GM12801 (cell line): ENCODE results near the gene CPTP.

ENCODE experiments used
- CTCF ChIP-seq: IDR thresholded peaks from one replicate; pipeline ENCODE4 v1.5.1; 2011; ENCODE audit warnings: control low read depth; ENCODE audit not compliant: insufficient read length; ENCODE audit errors: extremely low read depth

The CPTP gene

GRCh38 chr1:1282998-1283397, 41.6 kb upstream of the CPTP start:
- no peak for TF ChIP-seq CTCF

- TF ChIP-seq CTCF: no peak
Observed at GRCh38 chr1:1283821-1284220, 40.8 kb upstream of the CPTP start.

- no peak for TF ChIP-seq CTCF
Observed at GRCh38 chr1:1284221-1285101, 40.1 kb upstream of the CPTP start.

- TF ChIP-seq CTCF: no peak
Observed at GRCh38 chr1:1285102-1285571, 39.5 kb upstream of the CPTP start.

GRCh38 chr1:1285611-1286311, 38.8 kb upstream of the CPTP start:
- TF ChIP-seq CTCF: no peak

- TF ChIP-seq CTCF: no peak
Observed at GRCh38 chr1:1286313-1287261, 38.0 kb upstream of the CPTP start.
